ENCODE data around the gene EFCC1.

- TF ChIP-seq CTCF (IDR thresholded peaks at IDR 0.05) (no peak), POLR2A (IDR thresholded peaks at IDR 0.05) (no peak), EP300 (IDR thresholded peaks at IDR 0.05) (no peak)
These were observed 21.3 kb downstream of the EFCC1 start for GRCh38 chr3:129022114-129023007.

Data from gastroesophageal sphincter (tissue), 3 donors.